Sigmoid colon (tissue), 3 donors: ENCODE measurements around the gene EID2B.

Source experiments
- POLR2A ChIP-seq, 2 donors: fragments of 450-650 bp; IDR thresholded peaks; one replicate each; pipeline ENCODE4 v1.6.1; 2016; ENCODE audit warnings: antibody characterized with exemption in 2 of 2, mild to moderate bottlenecking in 2 of 2, moderate library complexity in 2 of 2
- TF ChIP-seq, protein P1 (sequence below), 4 experiments: fragments of 450-650 bp in 3 of 4; fragments of 200-600 bp in 1 of 4; IDR thresholded peaks; one replicate each; pipeline ENCODE4 v1.5.1; 2016 to 2019; ENCODE audit warnings: antibody characterized with exemption in 4 of 4, mild to moderate bottlenecking in 3 of 4, moderate library complexity in 2 of 4

GRCh38 chr19:39518975-39519374 is 13.7 kb downstream of the EID2B start:
- TF ChIP-seq, protein P1, sequence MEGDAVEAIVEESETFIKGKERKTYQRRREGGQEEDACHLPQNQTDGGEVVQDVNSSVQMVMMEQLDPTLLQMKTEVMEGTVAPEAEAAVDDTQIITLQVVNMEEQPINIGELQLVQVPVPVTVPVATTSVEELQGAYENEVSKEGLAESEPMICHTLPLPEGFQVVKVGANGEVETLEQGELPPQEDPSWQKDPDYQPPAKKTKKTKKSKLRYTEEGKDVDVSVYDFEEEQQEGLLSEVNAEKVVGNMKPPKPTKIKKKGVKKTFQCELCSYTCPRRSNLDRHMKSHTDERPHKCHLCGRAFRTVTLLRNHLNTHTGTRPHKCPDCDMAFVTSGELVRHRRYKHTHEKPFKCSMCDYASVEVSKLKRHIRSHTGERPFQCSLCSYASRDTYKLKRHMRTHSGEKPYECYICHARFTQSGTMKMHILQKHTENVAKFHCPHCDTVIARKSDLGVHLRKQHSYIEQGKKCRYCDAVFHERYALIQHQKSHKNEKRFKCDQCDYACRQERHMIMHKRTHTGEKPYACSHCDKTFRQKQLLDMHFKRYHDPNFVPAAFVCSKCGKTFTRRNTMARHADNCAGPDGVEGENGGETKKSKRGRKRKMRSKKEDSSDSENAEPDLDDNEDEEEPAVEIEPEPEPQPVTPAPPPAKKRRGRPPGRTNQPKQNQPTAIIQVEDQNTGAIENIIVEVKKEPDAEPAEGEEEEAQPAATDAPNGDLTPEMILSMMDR (IDR thresholded peaks at IDR 0.05): no peak
- no peak for TF ChIP-seq POLR2A (IDR thresholded peaks at IDR 0.05)
